ENCODE measurements around the gene COL15A1. TPM values are rescaled to one million over a fixed set of nuclear protein-coding genes. Genes with fewer than 3 reads are reported as not detected.

Gene COL15A1
- total and polyA plus RNA-seq, 2 of the 8 experiments (the other 6 are each of a cell fraction or from before 2014, with no cell fraction given) = 0.12 to 0.15 TPM

DNA sequence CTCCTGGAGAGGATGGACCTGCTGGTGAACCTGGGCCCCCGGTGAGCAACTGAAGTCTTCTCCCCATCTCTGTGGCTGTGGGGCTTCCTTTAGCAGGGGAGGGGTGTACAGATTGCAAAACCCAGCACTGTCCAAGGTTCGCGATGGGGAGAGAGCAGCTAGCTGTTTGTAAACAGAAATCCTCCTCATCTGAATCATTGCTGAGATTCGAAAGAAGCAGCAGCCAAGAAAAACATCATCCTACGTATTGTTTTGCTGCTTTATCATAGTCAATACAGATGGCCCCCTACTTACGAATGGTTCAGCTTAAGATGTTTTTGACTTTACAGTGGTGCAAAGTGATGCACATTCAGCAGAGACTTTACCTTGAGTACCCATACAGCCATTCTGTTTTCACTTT, 81.3 kb downstream of the COL15A1 start (continued):
- TF ChIP-seq, protein P1, sequence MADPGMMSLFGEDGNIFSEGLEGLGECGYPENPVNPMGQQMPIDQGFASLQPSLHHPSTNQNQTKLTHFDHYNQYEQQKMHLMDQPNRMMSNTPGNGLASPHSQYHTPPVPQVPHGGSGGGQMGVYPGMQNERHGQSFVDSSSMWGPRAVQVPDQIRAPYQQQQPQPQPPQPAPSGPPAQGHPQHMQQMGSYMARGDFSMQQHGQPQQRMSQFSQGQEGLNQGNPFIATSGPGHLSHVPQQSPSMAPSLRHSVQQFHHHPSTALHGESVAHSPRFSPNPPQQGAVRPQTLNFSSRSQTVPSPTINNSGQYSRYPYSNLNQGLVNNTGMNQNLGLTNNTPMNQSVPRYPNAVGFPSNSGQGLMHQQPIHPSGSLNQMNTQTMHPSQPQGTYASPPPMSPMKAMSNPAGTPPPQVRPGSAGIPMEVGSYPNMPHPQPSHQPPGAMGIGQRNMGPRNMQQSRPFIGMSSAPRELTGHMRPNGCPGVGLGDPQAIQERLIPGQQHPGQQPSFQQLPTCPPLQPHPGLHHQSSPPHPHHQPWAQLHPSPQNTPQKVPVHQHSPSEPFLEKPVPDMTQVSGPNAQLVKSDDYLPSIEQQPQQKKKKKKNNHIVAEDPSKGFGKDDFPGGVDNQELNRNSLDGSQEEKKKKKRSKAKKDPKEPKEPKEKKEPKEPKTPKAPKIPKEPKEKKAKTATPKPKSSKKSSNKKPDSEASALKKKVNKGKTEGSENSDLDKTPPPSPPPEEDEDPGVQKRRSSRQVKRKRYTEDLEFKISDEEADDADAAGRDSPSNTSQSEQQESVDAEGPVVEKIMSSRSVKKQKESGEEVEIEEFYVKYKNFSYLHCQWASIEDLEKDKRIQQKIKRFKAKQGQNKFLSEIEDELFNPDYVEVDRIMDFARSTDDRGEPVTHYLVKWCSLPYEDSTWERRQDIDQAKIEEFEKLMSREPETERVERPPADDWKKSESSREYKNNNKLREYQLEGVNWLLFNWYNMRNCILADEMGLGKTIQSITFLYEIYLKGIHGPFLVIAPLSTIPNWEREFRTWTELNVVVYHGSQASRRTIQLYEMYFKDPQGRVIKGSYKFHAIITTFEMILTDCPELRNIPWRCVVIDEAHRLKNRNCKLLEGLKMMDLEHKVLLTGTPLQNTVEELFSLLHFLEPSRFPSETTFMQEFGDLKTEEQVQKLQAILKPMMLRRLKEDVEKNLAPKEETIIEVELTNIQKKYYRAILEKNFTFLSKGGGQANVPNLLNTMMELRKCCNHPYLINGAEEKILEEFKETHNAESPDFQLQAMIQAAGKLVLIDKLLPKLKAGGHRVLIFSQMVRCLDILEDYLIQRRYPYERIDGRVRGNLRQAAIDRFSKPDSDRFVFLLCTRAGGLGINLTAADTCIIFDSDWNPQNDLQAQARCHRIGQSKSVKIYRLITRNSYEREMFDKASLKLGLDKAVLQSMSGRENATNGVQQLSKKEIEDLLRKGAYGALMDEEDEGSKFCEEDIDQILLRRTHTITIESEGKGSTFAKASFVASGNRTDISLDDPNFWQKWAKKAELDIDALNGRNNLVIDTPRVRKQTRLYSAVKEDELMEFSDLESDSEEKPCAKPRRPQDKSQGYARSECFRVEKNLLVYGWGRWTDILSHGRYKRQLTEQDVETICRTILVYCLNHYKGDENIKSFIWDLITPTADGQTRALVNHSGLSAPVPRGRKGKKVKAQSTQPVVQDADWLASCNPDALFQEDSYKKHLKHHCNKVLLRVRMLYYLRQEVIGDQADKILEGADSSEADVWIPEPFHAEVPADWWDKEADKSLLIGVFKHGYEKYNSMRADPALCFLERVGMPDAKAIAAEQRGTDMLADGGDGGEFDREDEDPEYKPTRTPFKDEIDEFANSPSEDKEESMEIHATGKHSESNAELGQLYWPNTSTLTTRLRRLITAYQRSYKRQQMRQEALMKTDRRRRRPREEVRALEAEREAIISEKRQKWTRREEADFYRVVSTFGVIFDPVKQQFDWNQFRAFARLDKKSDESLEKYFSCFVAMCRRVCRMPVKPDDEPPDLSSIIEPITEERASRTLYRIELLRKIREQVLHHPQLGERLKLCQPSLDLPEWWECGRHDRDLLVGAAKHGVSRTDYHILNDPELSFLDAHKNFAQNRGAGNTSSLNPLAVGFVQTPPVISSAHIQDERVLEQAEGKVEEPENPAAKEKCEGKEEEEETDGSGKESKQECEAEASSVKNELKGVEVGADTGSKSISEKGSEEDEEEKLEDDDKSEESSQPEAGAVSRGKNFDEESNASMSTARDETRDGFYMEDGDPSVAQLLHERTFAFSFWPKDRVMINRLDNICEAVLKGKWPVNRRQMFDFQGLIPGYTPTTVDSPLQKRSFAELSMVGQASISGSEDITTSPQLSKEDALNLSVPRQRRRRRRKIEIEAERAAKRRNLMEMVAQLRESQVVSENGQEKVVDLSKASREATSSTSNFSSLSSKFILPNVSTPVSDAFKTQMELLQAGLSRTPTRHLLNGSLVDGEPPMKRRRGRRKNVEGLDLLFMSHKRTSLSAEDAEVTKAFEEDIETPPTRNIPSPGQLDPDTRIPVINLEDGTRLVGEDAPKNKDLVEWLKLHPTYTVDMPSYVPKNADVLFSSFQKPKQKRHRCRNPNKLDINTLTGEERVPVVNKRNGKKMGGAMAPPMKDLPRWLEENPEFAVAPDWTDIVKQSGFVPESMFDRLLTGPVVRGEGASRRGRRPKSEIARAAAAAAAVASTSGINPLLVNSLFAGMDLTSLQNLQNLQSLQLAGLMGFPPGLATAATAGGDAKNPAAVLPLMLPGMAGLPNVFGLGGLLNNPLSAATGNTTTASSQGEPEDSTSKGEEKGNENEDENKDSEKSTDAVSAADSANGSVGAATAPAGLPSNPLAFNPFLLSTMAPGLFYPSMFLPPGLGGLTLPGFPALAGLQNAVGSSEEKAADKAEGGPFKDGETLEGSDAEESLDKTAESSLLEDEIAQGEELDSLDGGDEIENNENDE (IDR thresholded peaks at IDR 0.05; ENCODE audit: insufficient replicate concordance, low read length) = no peak
- no peak for TF ChIP-seq PHF8 (conservative IDR thresholded peaks at IDR 0.05; ENCODE audit: low read depth, low read length)
- TF ChIP-seq NANOG (IDR thresholded peaks at IDR 0.05; ENCODE audit: insufficient read depth, low read depth, low read length, poor library complexity, severe bottlenecking) = no peak
- no peak for TF ChIP-seq YY1 (IDR thresholded peaks at IDR 0.05; ENCODE audit: low read depth, low read length)
- TF ChIP-seq HDAC2 (IDR thresholded peaks at IDR 0.05; ENCODE audit: borderline replicate concordance in 1 of 2, low read depth in 2 of 2, low read length in 2 of 2) = no peak
- TF ChIP-seq BRCA1 (IDR thresholded peaks at IDR 0.05; ENCODE audit: low read depth, low read length) = no peak
- no peak for TF ChIP-seq HDAC6 (IDR thresholded peaks at IDR 0.05; ENCODE audit: low read depth, low read length)
- no peak for TF ChIP-seq KDM1A (IDR thresholded peaks at IDR 0.05; ENCODE audit: borderline replicate concordance, low read length)
- TF ChIP-seq TAF7 (optimal IDR thresholded peaks at IDR 0.05; ENCODE audit: borderline replicate concordance, low read depth, low read length) = no peak
- TF ChIP-seq, protein P2, sequence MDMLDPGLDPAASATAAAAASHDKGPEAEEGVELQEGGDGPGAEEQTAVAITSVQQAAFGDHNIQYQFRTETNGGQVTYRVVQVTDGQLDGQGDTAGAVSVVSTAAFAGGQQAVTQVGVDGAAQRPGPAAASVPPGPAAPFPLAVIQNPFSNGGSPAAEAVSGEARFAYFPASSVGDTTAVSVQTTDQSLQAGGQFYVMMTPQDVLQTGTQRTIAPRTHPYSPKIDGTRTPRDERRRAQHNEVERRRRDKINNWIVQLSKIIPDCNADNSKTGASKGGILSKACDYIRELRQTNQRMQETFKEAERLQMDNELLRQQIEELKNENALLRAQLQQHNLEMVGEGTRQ (IDR thresholded peaks at IDR 0.05; ENCODE audit: low read length) = no peak

All from H1 (cell line).